Activated CD4-positive, alpha-beta T cell treated with anti-CD3 and anti-CD28 coated beads for 4 hours (primary cell): ENCODE data around the gene JMJD4.
"Not testable (repeated sequence)": the region's sequence is repeated elsewhere in the genome, so short reads cannot be mapped to it uniquely, and the experiment has no call there.

Experiments used
- DNase-seq, 2 donors: peaks; one replicate each; pipeline ENCODE4 v3.0.0-alpha.2; 2020

Gene JMJD4

DNA sequence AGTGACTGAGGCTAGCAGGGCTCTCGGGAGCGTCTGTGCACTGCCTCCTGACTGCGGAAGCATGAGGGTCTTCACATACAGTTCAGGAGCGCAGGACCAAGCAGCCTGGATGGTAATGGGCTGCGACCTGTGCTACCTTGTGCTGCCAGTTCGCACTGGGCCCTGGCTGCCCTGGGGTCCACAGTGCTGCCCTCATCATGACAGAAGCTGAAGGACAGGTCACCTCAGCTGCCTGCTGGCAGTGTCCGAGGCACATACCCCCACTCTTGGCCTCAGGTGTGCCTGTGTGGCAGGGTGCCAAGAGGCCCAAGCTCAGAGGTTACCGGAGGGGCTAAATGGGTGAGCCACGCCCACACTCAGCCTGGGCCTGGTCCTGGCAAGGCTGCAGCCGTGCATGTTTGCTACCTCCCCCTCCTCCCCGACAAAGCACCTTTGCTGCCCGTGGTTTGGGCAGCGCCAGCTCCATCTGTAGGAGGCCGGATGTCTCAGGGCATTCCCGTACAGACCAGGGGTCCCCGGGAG is 4.4 kb downstream of the JMJD4 start:
- no peak for DNase-seq

DNA sequence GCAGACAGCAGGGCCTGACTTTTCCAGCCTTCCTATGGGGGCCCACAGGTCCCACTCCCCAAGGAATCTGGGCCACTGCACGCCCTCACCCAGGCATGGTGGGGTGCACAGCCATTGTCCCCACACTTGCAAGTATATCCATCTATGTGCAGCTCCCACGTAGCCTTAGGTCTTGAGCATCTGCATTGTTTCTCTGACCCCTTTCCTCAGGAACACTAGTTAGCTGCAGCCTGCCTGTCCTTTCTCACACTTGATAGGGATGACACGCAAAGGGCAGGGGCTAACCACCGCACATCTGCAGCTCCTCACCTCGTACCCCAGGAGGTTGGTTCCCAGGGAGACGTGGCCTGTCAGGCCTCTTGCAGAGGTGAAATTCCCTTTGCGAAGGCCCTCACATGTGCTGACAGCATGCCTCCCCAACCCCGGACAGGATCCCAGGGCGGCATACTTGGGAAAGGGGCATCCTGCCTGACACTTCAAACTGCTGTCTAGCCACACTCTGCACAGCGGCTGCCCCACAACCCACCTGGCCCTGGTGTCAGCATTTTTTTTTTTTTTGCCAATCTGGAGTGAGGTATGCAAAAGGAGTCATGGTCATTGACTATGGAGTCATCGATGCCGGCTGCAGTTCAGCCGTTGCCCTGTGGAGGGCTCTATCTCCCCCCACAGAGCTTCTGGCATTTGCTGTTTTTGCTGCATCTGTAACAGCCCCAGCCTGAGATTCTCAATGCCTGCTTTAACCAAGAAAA is 5.0 kb downstream of the JMJD4 start:
- DNase-seq: peak in 1 of 2 donors; percentile 40

DNA sequence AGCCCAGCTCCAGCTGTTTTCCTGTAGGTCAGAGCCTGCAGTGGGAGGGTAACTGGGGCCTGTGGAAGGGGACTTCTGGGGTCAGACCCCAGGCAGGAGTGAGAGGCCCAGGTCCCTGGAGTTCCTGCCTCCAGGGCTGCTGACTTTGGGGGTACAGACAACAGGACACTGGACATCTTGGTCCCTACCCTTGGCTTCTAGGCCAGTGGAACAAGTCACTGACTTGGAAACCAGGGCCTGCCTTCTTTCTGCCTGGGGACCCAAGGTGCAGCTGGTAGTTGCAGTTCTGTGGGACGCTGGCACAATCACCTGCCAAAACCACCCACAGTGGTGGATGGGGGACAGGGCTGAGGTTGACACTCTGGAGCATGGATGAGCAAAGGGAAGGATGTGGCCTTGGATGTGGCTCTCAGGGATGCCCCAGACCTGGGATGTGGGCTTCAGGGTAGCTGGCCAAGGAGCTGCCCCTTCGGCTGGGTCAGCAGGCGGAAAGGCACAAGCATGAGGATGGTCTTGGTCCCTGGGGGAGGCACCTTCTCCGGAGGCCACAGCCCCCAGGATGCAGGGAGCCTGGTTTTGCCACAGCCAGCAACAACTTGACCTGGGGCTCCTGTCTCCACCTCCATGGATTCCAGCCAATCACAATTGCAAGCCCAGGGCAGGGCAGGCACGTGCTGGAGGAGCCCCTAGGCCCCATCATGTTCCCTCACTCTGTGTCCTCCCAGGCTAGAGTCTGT is 5.8 kb downstream of the JMJD4 start:
- no peak for DNase-seq

DNA sequence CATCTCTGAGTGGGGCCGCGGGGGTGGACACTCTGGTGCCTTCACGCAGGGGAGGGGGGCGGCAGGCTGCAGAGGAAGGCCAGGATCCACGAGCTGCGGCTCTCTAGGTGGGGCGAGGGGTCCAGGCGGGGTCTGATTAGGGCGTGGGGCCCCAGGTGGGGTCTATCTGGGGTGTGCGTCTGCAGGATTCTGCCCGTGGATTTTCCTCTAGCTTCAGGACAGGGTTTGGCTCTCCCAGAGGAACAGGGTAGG is 6.3 kb downstream of the JMJD4 start:
- no peak for DNase-seq

DNA sequence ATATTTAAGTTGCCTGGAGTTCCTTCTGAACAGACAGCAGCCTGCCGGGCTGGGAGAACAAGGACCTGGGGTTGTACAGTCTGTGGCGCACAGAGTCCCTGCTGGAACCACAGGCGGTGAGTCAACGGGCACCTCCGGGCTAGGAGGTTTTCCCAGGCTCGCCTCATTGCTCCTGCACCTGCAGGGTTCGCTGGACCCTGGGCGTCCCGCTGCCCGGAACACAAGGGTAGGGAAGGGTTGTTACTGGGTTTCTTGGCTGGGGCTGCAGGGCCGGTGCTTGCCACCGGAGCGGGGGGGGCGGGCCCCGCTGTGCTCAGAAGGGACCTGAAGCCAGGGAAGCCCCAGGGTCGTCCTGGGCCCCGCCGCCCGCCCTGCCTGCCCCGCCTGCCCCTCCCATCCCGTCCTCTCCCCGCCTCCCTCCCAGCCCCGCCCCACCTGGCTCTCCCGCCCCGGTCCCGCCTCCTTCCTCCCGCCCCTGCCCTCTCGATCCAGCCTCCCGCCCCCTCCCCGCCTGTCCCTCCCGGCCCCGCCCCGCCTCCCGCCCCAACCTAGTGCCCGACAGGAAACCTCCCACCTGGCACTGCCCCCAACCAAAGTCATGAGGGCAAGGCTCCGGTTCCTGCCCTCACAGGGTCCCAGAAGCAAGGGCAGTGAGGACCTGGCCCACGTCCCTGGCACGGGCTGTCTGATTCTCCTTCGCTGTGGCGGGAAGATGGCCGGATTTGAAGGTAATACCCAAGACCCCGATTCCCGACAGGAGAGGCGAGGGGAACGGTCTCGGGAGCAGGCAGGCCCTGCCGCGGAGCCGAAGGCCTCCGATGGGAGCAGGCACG is 6.8 kb downstream of the JMJD4 start:
- DNase-seq: peak; percentile 70 to 75

DNA sequence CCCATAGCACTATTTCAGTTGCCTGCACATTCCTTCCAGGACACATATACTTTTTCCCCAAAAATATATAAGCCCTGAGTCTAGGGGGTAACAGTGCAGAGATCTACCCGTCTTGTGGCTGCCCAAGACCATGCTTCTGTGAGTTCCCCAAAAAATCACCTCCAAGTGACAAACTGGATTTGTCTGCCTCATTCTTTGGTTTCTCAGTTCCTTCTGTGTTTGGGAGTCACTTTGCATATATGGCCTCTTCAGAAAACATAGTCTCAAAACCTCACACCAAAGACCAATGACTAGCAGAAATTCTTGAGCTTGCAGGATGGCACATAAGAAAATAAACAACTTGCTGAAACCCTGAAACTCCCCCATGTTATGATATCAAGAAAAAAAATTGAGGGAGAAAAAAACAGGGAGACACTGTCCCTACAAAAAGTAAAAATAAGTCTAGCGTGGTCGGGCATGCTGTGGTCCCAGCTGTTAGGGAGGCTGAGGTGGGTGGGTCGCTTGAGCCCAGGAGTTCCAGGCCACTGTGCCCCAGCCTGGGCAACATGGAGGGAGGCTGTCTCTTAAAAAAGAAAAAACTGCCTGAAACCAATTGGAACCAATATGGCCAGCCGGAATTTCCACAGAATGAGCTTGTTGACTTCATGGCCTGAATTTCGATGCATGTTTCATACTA is 8.0 kb downstream of the JMJD4 start:
- no peak for DNase-seq

DNA sequence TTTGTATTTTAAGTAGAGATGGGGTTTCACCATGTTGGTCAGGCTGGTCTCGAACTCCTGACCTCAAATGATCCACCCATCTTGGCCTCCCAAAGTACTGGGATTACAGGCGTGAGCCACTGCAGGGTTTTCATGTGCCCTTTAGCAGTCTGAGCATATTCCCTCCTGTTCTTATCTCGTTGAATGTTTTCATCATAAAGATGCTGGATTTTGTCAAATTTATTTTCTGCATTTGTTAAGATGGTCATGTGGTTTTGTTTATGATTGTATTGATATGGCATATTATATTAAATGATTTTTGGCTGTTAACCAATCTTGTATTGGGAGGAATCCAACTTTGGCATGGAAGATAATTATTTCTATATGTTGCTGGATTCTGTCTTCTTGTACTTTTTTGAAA is 8.8 kb downstream of the JMJD4 start:
- no peak for DNase-seq

DNA sequence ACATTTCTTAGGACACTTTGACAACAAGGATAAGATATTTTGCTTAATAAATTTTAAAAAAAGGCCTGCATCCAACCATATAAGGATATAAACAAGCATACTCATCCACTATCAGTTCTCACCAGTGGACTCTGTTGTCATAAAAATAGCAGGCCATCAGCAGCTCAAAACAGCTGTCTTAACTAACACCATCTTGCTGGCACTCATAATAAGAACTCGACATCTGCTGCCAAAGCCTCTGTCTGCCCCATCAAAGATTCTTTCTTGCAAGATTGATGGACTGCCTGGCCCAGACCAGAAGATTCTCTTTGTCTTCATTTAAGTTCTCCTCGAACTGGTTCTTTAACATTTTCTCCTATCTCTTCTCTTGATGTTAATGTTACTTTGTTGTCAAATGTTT is 10.1 kb downstream of the JMJD4 start:
- no peak for DNase-seq

DNA sequence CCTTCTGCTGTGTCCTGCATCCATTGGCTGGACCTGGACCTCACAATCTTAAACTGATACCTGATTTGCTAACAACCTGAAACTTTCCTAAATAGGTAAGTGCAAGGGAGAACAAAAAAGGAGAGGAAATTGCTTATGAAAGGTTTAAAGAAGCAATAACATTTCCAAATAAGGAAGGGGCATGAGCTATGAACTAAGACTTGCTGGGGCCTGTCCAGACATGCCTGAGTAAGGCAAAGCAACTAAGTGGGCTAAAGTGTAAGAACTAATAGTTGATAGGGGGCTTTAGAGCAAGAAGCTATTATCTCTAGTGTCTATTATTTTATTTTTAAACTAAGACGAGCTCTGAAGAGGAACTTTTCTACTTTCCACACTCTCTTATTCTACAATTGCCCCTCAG is 11.6 kb downstream of the JMJD4 start:
- no peak for DNase-seq

DNA sequence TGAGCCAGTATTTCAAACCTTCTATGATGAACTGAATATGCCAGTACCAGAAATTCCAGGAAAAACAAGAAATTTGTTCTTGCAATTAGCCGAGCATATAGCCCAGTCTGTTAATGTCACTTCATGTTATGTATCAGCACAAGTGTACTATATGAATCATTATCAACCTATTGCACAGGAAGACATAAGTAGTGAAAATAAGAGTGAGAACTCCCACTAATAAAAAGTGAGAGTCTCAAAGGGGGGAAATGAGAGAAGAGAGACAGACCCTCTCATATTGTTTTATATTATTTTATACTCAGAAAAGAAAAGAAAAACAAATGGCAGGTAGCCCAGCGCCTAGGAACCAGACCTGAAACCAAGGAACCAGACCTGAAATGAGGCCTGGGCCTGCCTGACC is 16.2 kb downstream of the JMJD4 start:
- DNase-seq: no peak

DNA sequence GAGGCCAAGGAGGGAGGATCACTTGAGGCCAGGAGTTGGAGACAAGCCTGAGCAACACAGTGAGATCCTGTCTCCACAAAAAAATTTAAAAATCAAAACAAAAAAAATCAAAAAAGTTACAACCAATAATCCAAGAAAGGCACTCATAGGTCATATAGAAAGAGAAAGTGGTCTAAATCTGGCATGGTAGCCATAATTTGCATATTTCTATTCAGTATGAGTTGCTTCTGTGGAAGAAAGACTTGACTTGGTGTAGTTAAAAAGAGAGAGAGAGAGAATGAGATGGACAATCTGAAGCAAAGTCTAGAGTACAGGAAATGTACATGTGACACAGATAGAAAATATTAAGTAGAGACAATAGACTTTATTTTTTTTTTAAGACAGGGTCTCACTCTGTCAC is 22.5 kb downstream of the JMJD4 start:
- DNase-seq: no peak

DNA sequence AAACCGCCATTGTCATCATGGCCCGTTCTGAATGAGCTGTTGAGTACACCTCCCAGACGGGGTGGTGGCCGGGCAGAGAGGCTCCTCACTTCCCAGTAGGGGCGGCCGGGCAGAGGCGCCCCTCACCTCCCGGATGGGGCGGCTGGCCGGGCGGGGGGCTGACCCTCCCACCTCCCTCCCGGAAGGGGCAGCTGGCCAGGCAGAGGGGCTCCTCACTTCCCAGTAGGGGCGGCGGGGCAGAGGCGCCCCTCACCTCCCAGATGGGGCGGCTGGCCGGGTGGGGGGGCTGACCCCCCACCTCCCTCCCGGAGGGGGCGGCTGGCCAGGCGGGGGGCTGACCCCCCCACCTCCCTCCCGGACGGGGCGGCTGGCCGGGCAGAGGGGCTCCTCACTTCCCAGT is 24.6 kb downstream of the JMJD4 start:
- DNase-seq: not testable (repeated sequence)

DNA sequence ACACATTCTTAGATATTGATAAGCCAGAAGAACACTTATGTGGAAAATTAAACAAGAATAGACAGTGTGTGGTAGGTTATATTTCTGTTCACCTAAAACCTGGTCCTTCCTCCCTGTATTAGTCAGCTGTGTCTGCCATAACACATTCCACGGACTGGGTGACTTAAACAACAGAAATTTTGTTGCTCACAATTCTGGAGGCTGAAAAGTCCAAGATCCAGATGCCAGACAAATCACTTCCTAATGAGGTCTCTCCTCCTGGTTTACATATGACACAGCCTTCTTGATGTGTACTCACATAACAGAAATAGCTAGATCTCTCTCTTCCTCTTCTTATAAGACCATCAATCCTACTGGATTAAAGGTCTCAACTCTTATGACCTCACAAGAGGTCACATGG is 25.7 kb downstream of the JMJD4 start:
- no peak for DNase-seq

DNA sequence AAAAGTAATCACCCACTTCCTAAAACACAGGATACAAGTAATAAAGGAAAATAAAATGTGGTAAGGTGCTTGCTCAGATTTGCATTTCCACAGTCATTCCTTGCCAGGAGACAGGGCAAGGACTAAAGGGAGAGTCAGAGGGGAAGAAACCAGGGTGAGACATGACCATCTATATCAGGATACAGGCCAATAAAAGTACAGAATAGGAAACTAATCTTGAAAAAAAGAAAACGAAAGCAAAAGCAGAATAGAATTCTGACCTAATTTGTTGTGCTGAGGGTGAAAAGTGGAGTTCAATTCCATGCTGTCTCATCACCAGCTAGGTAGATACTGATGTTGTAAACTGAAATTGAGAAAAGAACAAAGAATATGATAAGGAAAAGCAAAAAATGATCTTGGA is 27.3 kb downstream of the JMJD4 start:
- DNase-seq: no peak

DNA sequence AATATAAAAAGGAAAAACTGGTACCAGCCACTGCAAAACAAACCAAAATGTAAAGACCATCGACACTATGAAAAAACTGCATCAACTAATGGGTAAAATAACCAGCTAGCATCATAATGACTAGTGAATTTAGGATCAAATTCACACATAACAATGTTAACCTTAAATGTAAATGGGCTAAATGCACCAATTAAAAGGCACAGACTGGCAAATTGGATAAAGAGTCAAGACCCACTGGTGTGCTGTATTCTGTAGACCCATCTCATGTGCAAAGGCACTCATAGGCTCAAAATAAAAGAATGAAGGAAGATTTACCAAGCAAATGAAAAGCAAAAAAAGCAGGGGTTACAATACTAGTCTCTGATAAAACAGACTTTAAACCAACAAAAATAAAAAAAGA is 33.5 kb downstream of the JMJD4 start:
- not testable (repeated sequence) for DNase-seq

DNA sequence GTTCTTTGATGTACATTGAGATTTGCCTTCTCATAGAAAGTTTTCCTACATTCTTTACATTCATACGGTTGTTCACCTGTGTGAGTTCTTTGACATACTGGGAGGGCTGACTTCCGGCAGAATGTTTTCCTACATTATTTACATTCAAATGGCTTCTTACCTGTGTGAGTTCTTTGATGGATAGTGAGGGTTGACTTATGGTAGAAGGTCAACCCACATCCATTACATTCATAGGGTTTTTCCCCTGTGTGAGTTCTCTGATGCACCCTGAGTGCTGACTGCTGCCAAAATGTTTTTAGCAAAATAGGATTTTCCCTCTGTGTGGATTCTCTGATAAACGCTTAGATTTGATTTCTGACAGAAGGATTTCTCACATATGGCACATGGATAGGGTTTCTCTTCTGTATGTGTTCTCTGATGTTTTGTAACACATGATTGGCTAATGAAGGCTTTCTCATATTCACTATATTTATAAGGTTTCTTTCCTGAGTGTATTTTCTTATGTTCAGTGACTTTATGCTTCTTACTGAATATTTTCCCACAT is 37.7 kb downstream of the JMJD4 start:
- DNase-seq: no peak

DNA sequence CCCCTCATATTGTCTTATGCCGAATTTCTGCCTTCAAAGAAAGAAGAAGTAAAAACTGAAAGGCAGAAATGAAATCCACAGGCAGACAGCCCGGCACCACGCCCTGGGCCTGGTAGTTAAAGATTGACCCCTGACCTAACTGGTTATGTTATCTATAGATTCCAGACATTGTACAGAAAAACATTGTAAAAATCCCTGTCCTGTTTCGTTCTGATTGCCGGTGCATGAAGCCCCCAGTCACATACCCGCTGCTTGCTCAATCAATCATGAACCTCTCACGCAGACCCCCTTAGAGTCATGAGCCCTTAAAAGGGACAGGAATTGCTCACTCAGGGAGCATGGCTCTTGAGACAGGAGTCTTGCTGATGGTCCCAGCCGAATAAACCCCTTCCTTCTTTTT is 49.3 kb downstream of the JMJD4 start:
- no peak for DNase-seq
